Muscle of leg (tissue), 16 donors: ENCODE data around the gene OR4X2. TPM values are rescaled to one million over a fixed set of nuclear protein-coding genes. Genes with fewer than 3 reads are reported as not detected.
"Not testable (repeated sequence)": the region's sequence is repeated elsewhere in the genome, so short reads cannot be mapped to it uniquely, and the experiment has no call there.

ENCODE experiments used
- DNase-seq: peaks from one replicate; pipeline ENCODE4 v3.0.0; 2013
- H3K27ac ChIP-seq: one replicate; pipeline ENCODE4 v1.5.1; 2013; ENCODE audit warnings: mild to moderate bottlenecking, low read length, control low read depth
- H3K27me3 ChIP-seq: one replicate; pipeline ENCODE4 v1.6.1; 2013; ENCODE audit warnings: low read length; ENCODE audit not compliant: control insufficient read depth, insufficient read depth
- H3K36me3 ChIP-seq: one replicate; pipeline ENCODE4 v1.6.1; 2013; ENCODE audit warnings: low read length; ENCODE audit not compliant: control insufficient read depth, insufficient read depth
- H3K4me1 ChIP-seq: one replicate; pipeline ENCODE4 v1.6.1; 2013; ENCODE audit warnings: low read length; ENCODE audit not compliant: control insufficient read depth, insufficient read depth
- H3K4me3 ChIP-seq: one replicate; pipeline ENCODE4 v1.5.1; 2013; ENCODE audit warnings: low read length, control low read depth
- H3K9me3 ChIP-seq: replicated peaks from 2 replicates; pipeline ENCODE4 v1.6.1; 2013; ENCODE audit warnings: low read depth, low read length; ENCODE audit not compliant: control insufficient read depth
- WGBS: methylation state at CpG from one replicate; pipeline ENCODE4 v1.1.5; 2013; ENCODE audit warnings: missing lambda C conversion rate; ENCODE audit not compliant: insufficient coverage; 5-methylcytosine and 5-hydroxymethylcytosine counted together
- long read RNA-seq, 11 donors: transcript quantifications; one replicate each; lab custom pipeline, GENCODE V29; 2026
- polyA plus RNA-seq, 8 donors: library from polyadenylated mRNA; unstranded; fragments of 120-200 nt; gene quantifications; one replicate each; pipeline versions ENCODE4 v1.2.1 to v1.2.3, GENCODE V29; 2013; ENCODE audit warnings: inconsistent platforms in 1 of 8, low replicate concordance in 1 of 8; ENCODE audit not compliant: insufficient read length in 8 of 8, insufficient read depth in 1 of 8
- total RNA-seq: library from RNA; stranded (reverse); fragments of 120-200 nt; gene quantifications from one replicate; pipeline ENCODE4 v1.2.4, GENCODE V29; 2013

Gene OR4X2, protein sequence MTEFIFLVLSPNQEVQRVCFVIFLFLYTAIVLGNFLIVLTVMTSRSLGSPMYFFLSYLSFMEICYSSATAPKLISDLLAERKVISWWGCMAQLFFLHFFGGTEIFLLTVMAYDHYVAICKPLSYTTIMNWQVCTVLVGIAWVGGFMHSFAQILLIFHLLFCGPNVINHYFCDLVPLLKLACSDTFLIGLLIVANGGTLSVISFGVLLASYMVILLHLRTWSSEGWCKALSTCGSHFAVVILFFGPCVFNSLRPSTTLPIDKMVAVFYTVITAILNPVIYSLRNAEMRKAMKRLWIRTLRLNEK
- not detected for total RNA-seq
- polyA plus RNA-seq = not detected
- long read RNA-seq, donor 1 = 0 reads
- long read RNA-seq, donor 2 = 0 reads
- long read RNA-seq, donor 3 = 0 reads
- long read RNA-seq, donor 4 = 0 reads
- long read RNA-seq, donor 5 = 0 reads
- long read RNA-seq, donor 6 = 0 reads
- long read RNA-seq, donor 7 = 0 reads
- long read RNA-seq, donor 8 = 0 reads
- long read RNA-seq, donor 9 = 0 reads
- long read RNA-seq, donor 10 = 0 reads
- long read RNA-seq, donor 11 = 0 reads

DNA sequence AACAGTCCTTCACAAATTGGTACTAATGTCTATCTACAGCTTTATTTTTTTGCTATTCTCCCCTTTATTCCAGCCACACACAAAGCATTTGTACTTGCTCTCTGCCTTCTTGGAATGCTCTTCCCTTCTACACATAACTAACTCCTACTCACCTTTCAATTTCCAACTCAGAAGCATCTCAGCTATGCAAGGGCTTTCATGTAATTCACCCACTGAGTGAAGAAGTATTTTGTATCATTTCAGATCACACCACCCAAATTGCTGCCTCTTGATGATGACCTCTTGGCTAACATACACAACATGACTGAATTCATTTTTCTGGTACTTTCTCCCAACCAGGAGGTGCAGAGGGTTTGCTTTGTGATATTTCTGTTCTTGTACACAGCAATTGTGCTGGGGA lies at the start of gene OR4X2:
Gene OR4X2, plus strand, starts transcription at position 301 of the 400 bp plus-strand sequence. Its CDS starts 0 bp downstream, at position 301.
- H3K9me3 ChIP-seq = peaks cover 36% of the 10 kb centered on the region
- no peaks in the 10 kb centered on the region for H3K36me3 ChIP-seq
- no peak within 1 kb of the TSS for H3K27ac ChIP-seq
- H3K4me3 ChIP-seq = no peak within 1 kb of the TSS
- H3K4me1 ChIP-seq = no peaks in the 10 kb centered on the region
- no peaks in the 10 kb centered on the region for H3K27me3 ChIP-seq
- no peak for DNase-seq

DNA sequence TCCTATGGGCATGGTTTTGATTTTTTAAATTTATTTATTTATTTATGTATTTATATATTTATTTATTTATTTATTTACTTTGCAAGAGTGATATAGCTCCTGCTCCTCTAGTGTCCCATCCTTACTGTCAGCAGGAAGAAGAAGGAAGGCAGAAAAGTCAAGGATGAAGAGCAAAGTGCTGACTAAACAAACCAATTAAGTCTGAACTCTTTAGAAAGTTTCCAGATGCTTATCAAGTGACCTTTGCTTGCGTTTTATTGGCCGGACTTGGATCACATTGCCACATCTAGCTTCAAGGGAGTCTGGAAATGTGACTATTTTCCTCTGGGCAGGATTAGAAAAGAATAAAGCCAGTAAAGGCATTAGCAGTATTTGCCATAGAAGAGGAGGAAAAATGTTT lies 37.0 kb upstream of the OR4X2 start:
- H3K4me1 ChIP-seq = no peaks in the 10 kb centered on the region
- no peak for DNase-seq
- 88% methylated on average over 2 of the region's 2 CpGs for WGBS
- H3K9me3 ChIP-seq = peaks cover 4% of the 10 kb centered on the region
- no peak overlapping the region for H3K27ac ChIP-seq
- no peaks in the 10 kb centered on the region for H3K36me3 ChIP-seq
- no peaks in the 10 kb centered on the region for H3K27me3 ChIP-seq
- H3K4me3 ChIP-seq = no peak overlapping the region

DNA sequence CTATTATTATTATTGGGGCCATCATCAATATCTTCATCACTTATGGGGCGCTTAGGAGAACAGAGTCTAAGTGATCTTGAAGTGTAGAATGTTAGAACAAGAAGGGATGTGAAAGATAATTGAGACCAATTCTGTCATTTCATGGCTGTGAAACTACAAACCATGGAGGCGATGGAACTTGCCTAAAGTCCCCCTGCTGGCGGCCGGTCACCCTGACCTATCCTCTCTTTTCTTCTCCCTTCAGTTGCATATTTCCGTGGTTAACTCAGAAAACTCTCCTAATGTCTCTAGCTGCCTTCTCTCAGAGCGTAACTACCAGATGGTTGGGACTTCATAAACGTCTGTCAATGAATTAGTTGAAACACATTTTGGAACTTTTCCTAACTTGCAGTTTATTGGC lies 34.9 kb upstream of the OR4X2 start:
- peak; percentile 6 for DNase-seq
- Histone ChIP-seq H3K36me3 (no peaks in the 10 kb centered on the region), H3K4me1 (no peaks in the 10 kb centered on the region), H3K4me3 (no peak overlapping the region), H3K9me3 (peaks cover 4% of the 10 kb centered on the region), H3K27me3 (no peaks in the 10 kb centered on the region), H3K27ac (no peak overlapping the region)
- WGBS = 20% methylated on average over 1 of the region's 7 CpGs

DNA sequence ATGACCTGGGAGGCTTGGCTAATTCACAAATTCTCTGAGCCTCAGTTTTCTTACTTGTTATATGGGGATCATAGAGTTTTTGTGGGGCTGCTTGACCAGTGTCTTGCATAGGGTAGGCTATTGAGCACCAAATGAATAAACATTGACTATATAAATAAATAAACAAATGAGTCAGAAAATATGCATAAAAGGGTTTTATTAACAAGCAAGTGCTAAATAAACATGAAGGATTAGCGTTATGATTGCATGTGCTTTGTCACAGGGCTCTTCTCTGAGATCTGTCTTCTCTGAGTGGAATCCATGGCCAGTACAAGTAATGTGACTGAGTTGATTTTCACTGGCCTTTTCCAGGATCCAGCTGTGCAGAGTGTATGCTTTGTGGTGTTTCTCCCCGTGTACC lies 28.4 kb upstream of the OR4X2 start, which contains the start of gene OR4B1:
Gene OR4B1, plus strand, starts transcription at position 301 of the 400 bp plus-strand sequence. Its CDS starts 0 bp downstream, at position 301.
- Histone ChIP-seq H3K27me3 (no peaks in the 10 kb centered on the region), H3K9me3 (peaks cover 4% of the 10 kb centered on the region), H3K36me3 (no peaks in the 10 kb centered on the region), H3K4me1 (no peaks in the 10 kb centered on the region), H3K4me3 (no peak within 1 kb of the TSS), H3K27ac (no peak within 1 kb of the TSS)
- DNase-seq = no peak
- 40% methylated on average over 1 of the region's 2 CpGs for WGBS

DNA sequence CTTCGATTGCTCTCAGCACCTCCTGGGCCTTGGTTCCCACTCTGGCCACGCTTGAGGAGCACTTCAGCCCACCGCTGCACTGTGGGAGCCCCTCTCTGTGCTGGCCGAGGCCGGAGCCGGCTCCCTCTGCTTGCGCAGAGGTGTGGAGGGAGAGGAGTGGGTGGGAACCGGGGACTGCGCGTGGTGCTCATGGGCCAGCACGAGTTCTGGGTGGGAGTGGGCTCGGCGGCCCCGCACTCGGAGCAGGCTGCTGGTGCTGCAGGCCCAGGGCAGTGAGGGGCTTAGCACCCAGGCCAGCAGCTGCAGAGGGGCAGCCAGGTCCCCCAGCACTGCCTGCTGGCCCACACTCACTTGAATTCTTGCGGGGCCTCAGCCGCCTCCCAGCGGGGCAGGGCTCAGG lies 16.1 kb upstream of the OR4X2 start:
- no peak for DNase-seq

DNA sequence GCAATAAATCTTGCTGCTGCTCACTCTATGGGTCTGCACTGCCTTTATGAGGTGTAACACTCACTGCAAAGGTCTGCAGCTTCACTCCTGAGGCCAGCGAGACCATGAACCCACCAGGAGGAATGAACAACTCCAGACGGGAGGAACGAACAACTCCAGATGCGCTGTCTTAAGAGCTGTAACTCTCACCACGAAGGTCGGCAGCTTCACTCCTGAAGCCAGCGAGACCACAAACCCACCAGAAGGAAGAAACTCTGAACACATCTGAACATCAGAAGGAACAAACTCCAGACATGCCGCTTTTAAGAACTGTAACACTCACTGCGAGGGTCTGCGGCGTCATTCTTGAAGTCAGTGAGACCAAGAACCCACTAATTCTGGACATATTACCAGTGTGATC lies 14.8 kb upstream of the OR4X2 start:
- not testable (repeated sequence) for DNase-seq, H3K4me1 ChIP-seq, H3K36me3 ChIP-seq, H3K27me3 ChIP-seq, H3K4me3 ChIP-seq, H3K27ac ChIP-seq
- H3K9me3 ChIP-seq = peaks cover 20% of the 10 kb centered on the region
- WGBS = 91% methylated on average over 4 of the region's 11 CpGs

More for the DNA sequence above, 16.1 kb upstream of the OR4X2 start:
- H3K27ac ChIP-seq = no peak overlapping the region
- no peaks in the 10 kb centered on the region for H3K4me1 ChIP-seq
- H3K27me3 ChIP-seq = no peaks in the 10 kb centered on the region
- peaks cover 21% of the 10 kb centered on the region for H3K9me3 ChIP-seq
- H3K4me3 ChIP-seq = no peak overlapping the region
- no peaks in the 10 kb centered on the region for H3K36me3 ChIP-seq
- 88% methylated on average over 16 of the region's 18 CpGs for WGBS

DNA sequence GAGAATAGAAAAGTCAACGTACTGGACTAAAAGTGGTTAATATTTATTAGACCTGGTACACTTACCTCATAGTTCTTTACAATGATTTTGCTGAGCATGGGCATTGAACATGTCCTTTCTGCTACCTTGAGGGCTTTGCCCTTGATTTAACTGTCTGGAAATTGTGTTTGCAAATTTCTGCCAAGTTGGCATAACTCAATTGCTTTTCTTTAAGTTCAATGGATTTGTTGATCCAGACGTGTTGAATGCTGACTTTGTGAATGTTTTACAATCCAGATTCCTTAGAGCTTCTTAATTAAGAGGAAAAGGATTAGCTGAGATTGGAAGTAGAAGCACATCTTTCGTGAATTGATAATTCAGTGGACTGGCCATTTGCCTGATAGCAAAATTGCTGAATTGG lies 7.2 kb upstream of the OR4X2 start:
- no peak overlapping the region for H3K4me3 ChIP-seq
- H3K27me3 ChIP-seq = no peaks in the 10 kb centered on the region
- H3K9me3 ChIP-seq = peaks cover 15% of the 10 kb centered on the region
- no peak for DNase-seq
- WGBS = 55% methylated on average over 2 of the region's 3 CpGs
- H3K36me3 ChIP-seq = no peaks in the 10 kb centered on the region
- no peak overlapping the region for H3K27ac ChIP-seq
- H3K4me1 ChIP-seq = no peaks in the 10 kb centered on the region

DNA sequence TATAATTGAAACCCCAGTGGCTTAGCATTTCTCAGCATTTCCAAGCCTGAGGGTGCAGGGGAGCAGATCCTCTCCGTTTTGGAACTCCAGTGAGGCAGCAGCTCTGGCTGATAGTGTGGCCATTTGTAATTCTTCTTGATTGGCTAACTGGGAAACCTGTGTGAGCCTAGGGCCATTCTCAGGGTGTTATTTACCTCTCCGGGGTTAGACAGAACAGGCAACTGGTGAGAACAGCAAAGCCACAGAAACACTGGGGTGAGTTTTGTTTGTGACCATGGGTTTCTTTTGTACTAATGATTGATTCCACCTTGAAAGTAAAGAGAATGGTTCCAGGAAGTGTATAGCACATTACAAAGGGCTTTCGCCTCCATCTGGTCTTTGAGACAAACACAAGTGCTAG lies 2.4 kb upstream of the OR4X2 start:
- no peak overlapping the region for H3K4me3 ChIP-seq
- H3K27ac ChIP-seq = no peak overlapping the region
- H3K4me1 ChIP-seq = no peaks in the 10 kb centered on the region
- DNase-seq = no peak
- no peaks in the 10 kb centered on the region for H3K27me3 ChIP-seq
- WGBS = 65% methylated on average over 2 of the region's 3 CpGs
- no peaks in the 10 kb centered on the region for H3K36me3 ChIP-seq
- peaks cover 30% of the 10 kb centered on the region for H3K9me3 ChIP-seq

DNA sequence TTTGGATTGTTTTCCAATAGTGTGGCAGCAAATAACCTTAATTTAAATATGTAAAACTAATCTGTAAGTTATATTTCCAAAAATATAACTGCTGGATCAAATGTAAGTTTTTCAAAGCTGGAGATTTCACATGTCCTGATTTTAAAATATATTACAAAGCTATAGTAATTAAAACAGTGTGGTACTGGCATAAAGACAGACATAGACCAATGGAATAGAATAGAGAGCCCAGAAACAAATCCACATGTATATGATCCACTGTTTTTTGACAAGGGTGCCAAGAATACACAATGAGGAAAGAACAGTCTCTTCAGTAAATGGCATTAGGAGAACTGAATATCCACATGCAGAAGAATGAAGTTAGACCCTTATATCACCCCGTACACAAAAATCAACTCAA lies 4.0 kb downstream of the OR4X2 start:
- Histone ChIP-seq H3K36me3 (no peaks in the 10 kb centered on the region), H3K4me3 (no peak overlapping the region), H3K27ac (no peak overlapping the region), H3K9me3 (peaks cover 19% of the 10 kb centered on the region), H3K4me1 (no peaks in the 10 kb centered on the region), H3K27me3 (no peaks in the 10 kb centered on the region)
- no peak for DNase-seq
- WGBS = no CpG with 5 or more reads among the region's 1 CpG

DNA sequence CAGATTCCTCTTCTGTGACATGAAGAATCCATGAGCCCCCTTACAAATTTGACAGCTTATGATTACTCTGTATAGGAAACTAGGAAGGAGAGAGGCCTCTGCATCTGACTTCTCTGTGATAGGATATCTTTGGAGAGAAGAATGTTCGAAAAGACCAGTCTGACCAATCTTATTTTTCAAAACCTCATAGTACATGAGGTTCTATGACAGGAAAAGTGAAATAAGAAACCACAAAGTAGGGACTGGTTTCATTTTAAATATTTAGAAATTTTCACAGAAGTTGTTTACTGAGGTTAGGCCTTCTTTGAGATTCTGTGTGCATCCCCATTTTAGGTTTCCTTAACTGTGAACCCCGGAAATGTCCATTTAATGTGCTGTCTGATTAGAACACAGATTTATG lies 16.7 kb downstream of the OR4X2 start:
- no peaks in the 10 kb centered on the region for H3K36me3 ChIP-seq
- H3K4me3 ChIP-seq = no peak overlapping the region
- no peak overlapping the region for H3K27ac ChIP-seq
- H3K4me1 ChIP-seq = no peaks in the 10 kb centered on the region
- no CpG with 5 or more reads among the region's 2 CpGs for WGBS
- peaks cover 14% of the 10 kb centered on the region for H3K9me3 ChIP-seq
- no peak for DNase-seq
- no peaks in the 10 kb centered on the region for H3K27me3 ChIP-seq
